HG03469 (cell line): ENCODE results near the gene COL21A1.
"Not testable (repeated sequence)": the region's sequence is repeated elsewhere in the genome, so short reads cannot be mapped to it uniquely, and the experiment has no call there.

ENCODE experiments used
- ATAC-seq: cut with Tn5 transposase; IDR thresholded peaks from one replicate; pipeline ENCODE4 v1.9.1; 2021; ENCODE audit warnings: mild to moderate bottlenecking, moderate library complexity, moderate number of reproducible peaks; ENCODE audit not compliant: unreplicated experiment

Gene COL21A1

DNA sequence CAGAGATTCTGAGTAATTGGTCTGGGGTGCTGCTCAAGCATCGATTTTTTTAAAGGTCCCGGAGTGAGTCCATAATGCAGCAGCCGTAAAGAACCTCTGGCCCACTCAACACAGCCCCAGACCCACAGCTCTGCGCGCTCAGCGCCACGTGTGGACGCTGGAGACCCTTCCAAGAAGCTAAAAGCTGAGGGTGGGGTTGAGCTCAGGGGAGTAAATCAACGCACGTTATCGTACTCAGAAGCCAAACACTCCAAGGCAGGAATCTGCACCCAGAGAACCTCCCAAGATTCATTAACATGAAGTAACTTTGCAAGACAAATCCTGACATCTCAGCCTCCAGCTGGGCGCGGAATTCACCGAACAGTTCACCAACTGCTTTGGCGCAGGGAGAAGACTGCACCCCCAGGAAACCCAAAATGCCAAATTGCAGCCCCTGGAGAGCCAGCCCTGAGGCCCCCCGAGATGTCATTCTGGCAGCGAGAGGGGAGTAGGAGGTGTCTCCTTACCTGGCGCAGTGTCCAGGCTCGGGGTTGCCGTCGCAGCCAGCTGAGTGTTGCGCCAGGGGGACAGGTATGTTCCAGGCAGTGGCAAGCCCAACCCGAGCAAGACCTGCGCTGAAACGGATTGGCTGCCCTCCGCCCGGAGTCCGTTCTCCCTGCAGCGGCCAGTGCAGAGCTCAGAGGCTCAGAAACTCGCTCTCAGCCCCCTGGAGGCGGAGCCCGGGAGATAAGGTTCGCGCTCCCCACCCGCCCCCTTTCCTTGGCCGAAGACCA lies at the start of gene COL21A1:
COL21A1 (minus strand) TSS at position 700 of the 773 bp plus-strand sequence. CDS start 64,962 bp downstream, outside the sequence.
- no peak for ATAC-seq

DNA sequence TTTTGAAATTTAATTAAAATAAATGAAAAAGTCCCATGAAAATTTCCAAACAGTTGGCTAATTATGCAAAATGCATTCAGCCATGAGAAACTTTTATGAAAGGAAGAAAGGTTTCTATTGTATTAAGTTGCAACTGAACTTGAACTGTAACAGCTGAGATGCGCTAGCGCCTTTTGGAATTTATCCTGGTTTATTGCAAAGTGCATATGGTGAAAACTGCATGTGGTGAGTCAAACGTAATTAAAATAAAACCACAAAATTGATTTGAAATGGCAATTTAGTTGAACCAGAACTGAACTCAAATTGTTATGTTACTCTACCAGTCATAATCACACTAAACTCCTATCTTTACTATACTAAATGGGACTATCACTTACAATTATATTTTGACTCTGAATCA lies 46.4 kb upstream of the COL21A1 start:
- no peak for ATAC-seq

DNA sequence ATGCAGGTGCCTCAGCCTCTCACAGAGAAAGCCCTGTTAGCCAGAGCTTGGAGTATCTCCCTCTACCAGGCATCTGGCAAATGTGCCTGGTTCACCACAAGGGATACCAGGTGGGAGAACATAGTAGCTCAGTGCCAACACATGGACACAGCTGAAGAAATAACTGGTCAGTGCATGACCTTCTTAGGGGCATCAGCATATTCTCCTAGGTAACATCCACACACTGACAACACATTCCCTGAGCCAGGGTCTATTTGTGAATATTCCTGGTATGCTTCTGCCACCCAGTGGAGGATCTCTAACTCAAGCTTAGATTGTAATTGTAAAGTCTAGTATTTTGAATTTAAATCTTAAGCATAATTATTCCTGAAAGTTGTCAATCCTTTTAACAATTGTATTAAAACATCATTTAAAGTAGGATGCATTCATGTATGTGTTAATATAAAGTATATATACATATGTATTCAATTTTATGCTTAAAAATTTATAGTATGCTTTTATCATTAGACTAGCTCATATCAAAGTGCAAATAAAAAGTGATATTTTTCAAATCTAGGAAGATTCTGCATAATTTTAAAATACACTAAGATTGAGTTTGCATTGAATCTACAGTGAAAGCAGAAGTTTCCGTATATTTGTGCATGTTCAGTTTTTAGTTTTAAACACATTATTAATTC lies 45.3 kb upstream of the COL21A1 start:
- ATAC-seq: no peak

DNA sequence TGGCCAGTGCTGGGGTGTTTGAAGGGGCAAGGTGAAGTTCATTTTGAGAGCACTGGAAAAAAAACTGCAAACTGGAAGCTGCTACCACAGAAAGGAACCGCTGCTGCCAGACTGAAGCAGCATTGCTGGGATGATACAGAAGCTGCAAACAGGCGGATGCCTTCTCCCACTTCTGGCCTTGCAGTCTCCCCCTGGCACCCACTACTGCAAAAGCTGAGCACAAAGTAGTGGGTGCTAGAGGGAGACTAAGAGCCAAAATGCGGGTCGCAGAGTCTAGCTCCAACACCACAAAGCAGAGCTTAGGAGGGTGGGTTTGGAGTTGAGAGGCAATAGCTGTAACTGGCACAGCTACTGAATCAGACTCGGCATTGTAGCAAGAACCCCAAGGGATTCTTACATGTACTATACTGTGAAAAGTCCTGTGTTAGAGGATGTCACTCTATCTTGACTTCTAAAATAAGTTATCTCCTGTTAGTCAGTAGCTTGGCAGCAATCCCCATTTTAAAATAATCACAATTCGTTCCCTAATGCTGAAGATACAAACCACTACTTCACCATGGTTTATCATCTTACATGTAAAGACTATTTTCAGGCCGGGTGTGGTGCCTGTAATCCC lies 44.0 kb upstream of the COL21A1 start:
- no peak for ATAC-seq

DNA sequence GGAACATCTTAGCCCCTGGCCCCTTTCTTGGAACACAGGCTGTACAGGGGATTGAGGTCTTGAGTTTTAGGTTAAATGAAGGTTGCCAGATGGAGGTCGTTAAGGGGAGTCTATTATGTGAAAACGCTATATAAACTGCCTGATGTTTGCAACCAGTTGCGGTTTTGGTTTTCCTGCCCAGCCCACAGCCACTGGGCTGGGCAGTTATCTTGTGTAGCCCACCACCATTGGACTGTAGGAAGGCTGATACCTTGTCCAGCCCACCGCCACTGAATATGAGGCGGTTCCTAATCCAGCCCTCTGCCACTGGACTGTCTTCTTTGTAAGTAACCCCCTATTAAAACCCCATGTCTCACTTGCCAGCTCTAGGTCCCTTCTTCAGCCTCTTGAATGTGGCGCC lies 42.3 kb upstream of the COL21A1 start:
- ATAC-seq: no peak

- no peak for ATAC-seq
Observed at GRCh38 chr6:56288347-56288746, 41.0 kb upstream of the COL21A1 start.

- no peak for ATAC-seq
Observed at GRCh38 chr6:56282391-56282790, 35.0 kb upstream of the COL21A1 start.

- no peak for ATAC-seq
Observed at GRCh38 chr6:56280126-56280525, 32.7 kb upstream of the COL21A1 start.

DNA sequence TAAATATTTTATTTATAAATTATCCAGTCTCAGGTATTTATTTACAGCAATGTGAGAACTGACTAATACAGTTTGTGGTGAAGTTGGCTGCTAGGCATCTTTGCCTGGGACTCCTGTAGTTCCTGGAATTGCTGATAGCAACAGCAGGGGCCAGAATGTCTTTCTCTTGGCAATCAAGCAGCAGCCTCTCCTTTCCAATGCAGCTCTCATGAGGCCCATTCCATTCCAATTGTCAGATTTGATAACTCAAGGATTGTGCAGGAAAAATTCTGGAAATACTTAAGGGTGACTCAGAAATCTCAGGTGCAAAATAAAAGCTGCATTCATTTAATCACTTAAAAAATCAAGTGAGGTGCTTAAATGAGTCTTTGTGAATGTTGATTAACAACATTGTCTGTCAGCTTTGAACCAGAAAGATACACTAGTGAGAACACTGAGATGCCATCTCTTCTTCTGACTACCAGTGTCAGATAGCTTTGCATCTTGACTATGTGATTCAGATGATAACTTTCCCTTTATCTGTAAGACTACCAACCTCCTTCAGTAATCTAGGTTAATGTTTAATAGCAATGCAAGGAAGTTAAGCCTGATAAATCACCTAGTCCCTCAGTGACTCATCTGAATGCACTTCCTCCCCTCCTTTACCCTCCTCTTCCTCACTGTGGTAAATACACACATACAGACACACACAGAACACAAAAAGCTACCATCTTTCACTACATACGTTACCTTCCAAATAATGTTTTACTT lies 32.1 kb upstream of the COL21A1 start:
- ATAC-seq: peak; percentile 53

DNA sequence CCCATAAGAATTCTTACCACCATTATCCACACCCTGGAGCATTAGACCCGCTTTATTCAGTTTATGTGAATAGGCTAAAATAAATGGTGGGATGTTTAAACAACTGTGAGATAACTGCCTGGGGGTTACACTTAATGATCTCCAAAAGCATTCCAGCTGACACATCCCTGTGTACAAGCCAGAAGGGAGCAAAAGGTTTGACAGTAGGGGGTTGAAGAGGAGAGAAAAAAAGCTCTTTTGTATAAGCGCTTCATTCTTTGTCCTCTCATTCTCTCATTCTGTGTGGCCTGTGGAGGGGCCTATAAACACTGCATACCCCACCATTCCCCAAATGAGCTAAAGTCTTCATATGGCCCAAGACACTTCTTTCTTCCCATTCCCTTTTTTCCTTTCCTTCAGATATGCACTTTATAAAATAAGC lies 30.8 kb upstream of the COL21A1 start:
- no peak for ATAC-seq

DNA sequence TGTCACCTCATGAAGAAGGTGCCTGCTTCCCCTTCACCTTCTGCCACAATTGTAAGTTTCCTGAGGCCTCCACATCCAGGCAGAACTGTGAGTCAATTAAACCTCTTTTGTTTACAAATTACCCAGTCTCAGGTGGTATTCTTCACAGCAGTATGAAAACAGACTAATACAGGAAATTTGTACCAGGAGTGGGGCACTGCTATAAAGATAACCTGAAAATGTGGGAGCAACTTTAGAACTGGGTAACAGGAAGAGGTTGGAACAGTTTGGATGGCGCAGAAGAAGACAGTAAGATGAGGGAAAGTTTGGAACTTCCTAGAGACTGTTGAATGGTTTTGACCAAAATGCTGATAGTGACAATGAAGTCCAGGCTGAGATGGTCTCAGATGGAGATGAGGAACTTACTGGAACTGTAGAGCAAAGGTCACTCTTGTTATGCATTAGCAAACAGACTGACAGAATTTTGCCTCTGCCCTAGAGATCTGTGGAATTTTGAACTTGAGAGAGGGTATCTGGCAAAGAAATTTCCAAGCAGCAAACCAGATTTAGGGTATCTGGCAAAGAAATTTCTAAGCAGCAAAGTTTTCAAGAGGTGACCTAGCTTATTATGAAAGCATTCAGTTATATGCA lies 23.5 kb upstream of the COL21A1 start:
- no peak for ATAC-seq

- no peak for ATAC-seq
Observed at GRCh38 chr6:56268266-56268665, 20.9 kb upstream of the COL21A1 start.

DNA sequence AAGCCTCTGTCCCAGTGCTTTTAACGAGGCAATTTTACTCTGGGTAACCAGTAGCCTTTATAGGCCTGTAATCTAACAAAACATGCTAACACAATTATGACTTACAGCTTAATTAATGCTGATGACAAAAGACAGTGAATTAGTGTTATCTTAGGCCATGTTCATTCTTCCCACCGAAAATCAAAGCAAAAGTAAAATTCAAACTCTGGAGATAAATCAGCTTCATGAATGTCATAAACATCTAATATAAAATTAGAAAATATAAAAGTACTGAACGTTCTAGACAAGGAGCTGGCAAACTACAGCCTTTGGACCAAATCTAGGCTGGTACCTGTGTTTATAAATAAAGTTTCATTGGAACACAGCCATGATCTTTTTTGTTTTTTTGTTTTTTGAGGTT lies 18.6 kb upstream of the COL21A1 start:
- ATAC-seq: no peak

GRCh38 chr6:56263596-56264315 lies 16.4 kb upstream of the COL21A1 start:
- no peak for ATAC-seq

- ATAC-seq: not testable (repeated sequence)
Observed at GRCh38 chr6:56260593-56260992, 13.2 kb upstream of the COL21A1 start.

DNA sequence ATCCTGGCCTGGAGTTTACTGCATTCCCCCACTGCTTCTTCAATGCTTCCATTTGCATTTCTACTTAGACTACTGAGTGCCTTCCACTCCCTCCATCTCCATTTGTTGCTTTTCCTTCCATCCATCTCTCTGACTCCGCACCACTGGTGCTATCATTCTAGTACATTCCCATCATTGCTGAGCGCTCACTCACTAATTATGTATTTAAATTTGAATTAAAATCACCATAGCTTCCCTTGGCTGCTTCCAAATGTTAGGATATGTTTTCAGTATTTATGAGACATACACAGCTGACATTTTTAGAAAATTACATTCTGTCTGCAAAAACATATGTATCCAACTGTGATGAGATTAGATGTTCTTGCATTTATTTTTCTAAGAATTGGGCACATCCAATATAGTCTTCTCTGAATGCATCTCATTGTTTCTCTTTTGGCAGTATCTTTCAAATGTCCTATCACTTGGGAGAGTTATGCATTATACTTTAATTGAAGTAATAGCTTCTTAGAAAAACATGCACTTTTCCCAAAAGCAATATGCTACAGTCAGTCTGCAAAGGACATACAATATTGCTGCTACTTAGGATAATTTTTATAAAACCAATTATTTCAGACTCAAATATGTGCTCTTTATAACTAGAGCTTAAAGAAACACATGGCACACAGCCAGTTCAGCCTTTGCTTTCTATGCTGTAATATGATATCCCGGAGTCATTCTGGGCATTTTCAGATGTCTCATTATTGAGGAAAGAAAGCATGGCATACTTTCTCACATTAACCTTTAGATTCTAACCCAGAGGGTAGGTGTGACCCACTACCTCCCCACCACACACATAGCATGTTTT lies 12.1 kb upstream of the COL21A1 start:
- no peak for ATAC-seq

DNA sequence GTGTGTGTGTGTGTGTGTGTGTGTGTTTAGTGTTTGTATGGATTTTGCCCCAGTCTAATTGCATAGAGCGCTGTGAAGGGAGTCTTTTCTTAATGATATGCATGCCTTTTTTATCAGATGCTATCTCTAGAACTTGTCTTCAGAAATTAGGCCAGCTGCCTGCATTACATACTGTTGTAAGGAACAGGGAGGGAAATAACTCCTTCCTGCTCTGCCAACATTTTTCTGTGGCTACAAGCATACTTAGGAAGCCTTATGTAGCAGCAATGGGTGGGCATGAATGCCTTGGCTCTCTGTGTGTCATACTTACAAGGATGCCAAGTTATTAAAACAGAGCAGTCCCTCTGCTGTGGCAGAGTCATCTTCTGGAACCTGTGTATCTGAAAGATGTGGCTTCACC lies 8.0 kb upstream of the COL21A1 start:
- no peak for ATAC-seq

GRCh38 chr6:56250266-56250665 lies 2.9 kb upstream of the COL21A1 start:
- no peak for ATAC-seq

GRCh38 chr6:56247654-56248122 lies 308 bp upstream of the COL21A1 start:
- ATAC-seq: no peak
